ENCODE results near the gene MAPK6.
"Not testable (repeated sequence)": the region's sequence is repeated elsewhere in the genome, so short reads cannot be mapped to it uniquely, and the experiment has no call there.

Gene MAPK6
- long read RNA-seq, donor 1, full-length matches to known transcripts = 6 of 6 reads
- long read RNA-seq, donor 1, partial matches to known transcripts = 0 of 6 reads
- long read RNA-seq, donor 1, other reads (novel, unspliced or antisense) = 0 of 6 reads
- long read RNA-seq, donor 2, full-length matches to known transcripts = 5 of 5 reads
- long read RNA-seq, donor 2, partial matches to known transcripts = 0 of 5 reads
- long read RNA-seq, donor 2, other reads (novel, unspliced or antisense) = 0 of 5 reads
- long read RNA-seq, donor 3, full-length matches to known transcripts = 2 of 25 reads
- long read RNA-seq, donor 3, partial matches to known transcripts = 10 of 25 reads
- long read RNA-seq, donor 3, other reads (novel, unspliced or antisense) = 13 of 25 reads
- long read RNA-seq, donor 4, full-length matches to known transcripts = 5 of 5 reads
- long read RNA-seq, donor 4, partial matches to known transcripts = 0 of 5 reads
- long read RNA-seq, donor 4, other reads (novel, unspliced or antisense) = 0 of 5 reads
- long read RNA-seq, donor 5, full-length matches to known transcripts = 8 of 86 reads
- long read RNA-seq, donor 5, partial matches to known transcripts = 57 of 86 reads
- long read RNA-seq, donor 5, other reads (novel, unspliced or antisense) = 21 of 86 reads
- long read RNA-seq, donor 6, full-length matches to known transcripts = 2 of 21 reads
- long read RNA-seq, donor 6, partial matches to known transcripts = 19 of 21 reads
- long read RNA-seq, donor 6, other reads (novel, unspliced or antisense) = 0 of 21 reads
- long read RNA-seq, donor 7 = 0 reads
- long read RNA-seq, donor 8, full-length matches to known transcripts = 10 of 10 reads
- long read RNA-seq, donor 8, partial matches to known transcripts = 0 of 10 reads
- long read RNA-seq, donor 8, other reads (novel, unspliced or antisense) = 0 of 10 reads

GRCh38 chr15:52018693-52019393 is at the start of gene MAPK6:
TSS of gene MAPK6 (plus strand) at chr15:52019219. CDS start at chr15:52046461, 27,242 bp downstream.
- DNase-seq = peak; percentile 97

- no peak for DNase-seq
These were observed 49.3 kb upstream of the MAPK6 start for GRCh38 chr15:51969728-51970127.

GRCh38 chr15:51970132-51970817 is 48.7 kb upstream of the MAPK6 start:
- no peak for DNase-seq

GRCh38 chr15:51971032-51971374 is 48.0 kb upstream of the MAPK6 start:
- no peak for DNase-seq

- peak; percentile 98 for DNase-seq
These were observed 47.5 kb upstream of the MAPK6 start, which contains the start of gene LEO1 for GRCh38 chr15:51971375-51972133. TSS of gene LEO1 (minus strand) at chr15:51971778. CDS start at chr15:51971745, 33 bp downstream.

- DNase-seq = no peak
These were observed 45.8 kb upstream of the MAPK6 start for GRCh38 chr15:51973220-51973619.

GRCh38 chr15:51973775-51974174 is 45.2 kb upstream of the MAPK6 start:
- DNase-seq = no peak

GRCh38 chr15:51982013-51982769 is 36.8 kb upstream of the MAPK6 start:
- DNase-seq = peak; percentile 21

GRCh38 chr15:51982770-51983103 is 36.3 kb upstream of the MAPK6 start:
- DNase-seq = no peak

- DNase-seq = no peak
These were observed 27.9 kb upstream of the MAPK6 start for GRCh38 chr15:51991141-51991540.

GRCh38 chr15:51992953-51993352 is 26.1 kb upstream of the MAPK6 start:
- no peak for DNase-seq

GRCh38 chr15:52002351-52002750 is 16.7 kb upstream of the MAPK6 start:
- no peak for DNase-seq

GRCh38 chr15:52003089-52003488 is 15.9 kb upstream of the MAPK6 start:
- DNase-seq = not testable (repeated sequence)

GRCh38 chr15:52003710-52004109 is 15.3 kb upstream of the MAPK6 start:
- no peak for DNase-seq

- DNase-seq = no peak
These were observed 14.2 kb upstream of the MAPK6 start for GRCh38 chr15:52004806-52005205.

- no peak for DNase-seq
These were observed 13.0 kb upstream of the MAPK6 start for GRCh38 chr15:52005748-52006701.

- no peak for DNase-seq
These were observed 12.2 kb upstream of the MAPK6 start for GRCh38 chr15:52006702-52007340.

- no peak for DNase-seq
These were observed 10.7 kb upstream of the MAPK6 start for GRCh38 chr15:52008359-52008697.
